Measurements from ENCODE around the gene SLK.
A peak's percentile ranks its signal among the peaks of the same experiment; 100 is the strongest.

The SLK gene

GRCh38 chr10:103941801-103942200 lies 25.1 kb upstream of the SLK start:
- no peak for DNase-seq (ENCODE audit: low read depth in 2 of 3, low spot score in 2 of 3)

- no peak for DNase-seq (ENCODE audit: low read depth in 2 of 3, low spot score in 2 of 3)
Observed at GRCh38 chr10:103942866-103943265, 24.1 kb upstream of the SLK start.

- DNase-seq (ENCODE audit: low read depth in 2 of 3, low spot score in 2 of 3): no peak
Observed at GRCh38 chr10:103947799-103948516, 19.0 kb upstream of the SLK start.

DNA sequence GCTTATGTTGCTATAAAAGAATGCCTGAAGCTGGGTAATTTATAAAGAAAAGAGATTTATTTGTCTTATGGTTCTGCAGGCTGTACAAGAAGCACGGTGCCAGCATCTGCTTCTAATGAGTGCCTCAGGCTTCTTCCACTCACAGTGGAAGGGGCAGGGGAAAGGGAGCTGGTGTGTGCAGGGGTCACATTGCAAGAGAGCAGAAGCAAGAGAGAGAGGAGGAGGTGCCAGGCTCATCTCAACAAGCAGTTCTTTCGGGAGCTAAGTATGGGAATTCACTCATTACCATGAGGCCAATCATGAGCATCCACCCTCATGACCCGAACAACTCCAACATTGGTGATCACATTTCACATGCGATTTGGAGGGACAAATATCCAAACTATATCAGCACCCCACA lies 17.2 kb upstream of the SLK start:
- DNase-seq (ENCODE audit: low read depth in 2 of 3, low spot score in 2 of 3): no peak

- DNase-seq (ENCODE audit: low read depth in 2 of 3, low spot score in 2 of 3): no peak
Observed at GRCh38 chr10:103951183-103951582, 15.8 kb upstream of the SLK start.

GRCh38 chr10:103951942-103952341 lies 15.0 kb upstream of the SLK start:
- DNase-seq (ENCODE audit: low read depth in 2 of 3, low spot score in 2 of 3): no peak

DNA sequence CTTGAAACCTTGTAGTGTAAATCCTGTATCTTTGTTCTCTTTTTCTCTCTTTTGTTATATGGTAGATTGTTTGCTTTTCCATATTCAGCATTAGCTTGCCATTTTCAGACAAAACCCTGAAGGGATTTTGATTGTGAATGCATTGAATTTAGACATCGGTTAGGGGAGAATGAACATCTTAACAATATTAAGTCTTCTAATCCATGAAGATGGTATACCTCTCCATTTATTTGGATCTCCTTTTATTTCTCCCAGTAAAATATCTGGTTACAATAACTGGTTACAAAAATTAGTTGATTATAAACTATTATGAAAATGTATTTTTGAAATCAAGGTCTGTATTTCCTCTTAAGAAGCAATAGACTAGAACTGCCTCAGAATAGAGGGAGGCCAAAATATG lies 12.4 kb upstream of the SLK start:
- no peak for DNase-seq (ENCODE audit: low read depth in 2 of 3, low spot score in 2 of 3)

DNA sequence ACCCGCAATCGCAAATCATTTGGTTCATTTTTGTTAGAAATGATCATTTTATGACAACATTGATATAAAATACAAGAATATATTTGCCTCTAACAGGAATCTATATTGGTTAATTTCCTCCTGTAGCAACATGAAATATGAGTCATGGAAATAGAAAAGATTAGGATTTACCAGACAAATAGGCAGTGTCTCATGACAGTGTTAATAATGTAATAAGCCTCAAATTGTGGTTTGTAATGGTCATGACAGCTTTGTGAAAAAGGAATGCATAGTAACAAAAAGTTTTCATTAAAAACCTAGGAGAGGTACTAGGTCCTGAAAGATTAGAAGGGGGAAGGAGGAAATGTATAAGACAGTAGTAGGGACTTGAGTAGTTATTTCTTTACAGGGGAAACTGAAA lies 7.9 kb upstream of the SLK start:
- no peak for DNase-seq (ENCODE audit: low read depth in 2 of 3, low spot score in 2 of 3)

DNA sequence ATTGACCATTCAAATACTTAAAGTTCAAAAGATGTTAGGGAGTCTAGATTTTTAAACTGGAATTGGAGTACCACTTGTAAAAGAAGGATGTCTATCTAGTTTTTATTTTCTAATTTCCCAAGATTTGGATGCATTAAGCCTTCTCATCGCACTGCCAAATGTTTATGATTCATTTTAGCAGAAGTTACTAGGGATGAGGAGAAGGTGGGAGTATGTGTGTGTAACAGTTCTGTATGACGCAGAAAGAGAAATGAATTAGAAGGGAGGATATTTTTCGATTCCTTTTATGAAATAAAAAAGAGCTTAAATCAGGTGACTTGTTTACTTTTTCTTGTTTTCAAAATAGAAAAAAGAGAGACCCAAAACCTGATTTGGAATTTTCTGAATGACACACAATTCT lies 6.8 kb upstream of the SLK start:
- DNase-seq (ENCODE audit: low read depth in 2 of 3, low spot score in 2 of 3): no peak

- peak in 1 of 3 experiments; percentile 15 for DNase-seq (ENCODE audit: low read depth in 2 of 3, low spot score in 2 of 3)
Observed at GRCh38 chr10:103967448-103968071, 620 bp downstream of the SLK start.

DNA sequence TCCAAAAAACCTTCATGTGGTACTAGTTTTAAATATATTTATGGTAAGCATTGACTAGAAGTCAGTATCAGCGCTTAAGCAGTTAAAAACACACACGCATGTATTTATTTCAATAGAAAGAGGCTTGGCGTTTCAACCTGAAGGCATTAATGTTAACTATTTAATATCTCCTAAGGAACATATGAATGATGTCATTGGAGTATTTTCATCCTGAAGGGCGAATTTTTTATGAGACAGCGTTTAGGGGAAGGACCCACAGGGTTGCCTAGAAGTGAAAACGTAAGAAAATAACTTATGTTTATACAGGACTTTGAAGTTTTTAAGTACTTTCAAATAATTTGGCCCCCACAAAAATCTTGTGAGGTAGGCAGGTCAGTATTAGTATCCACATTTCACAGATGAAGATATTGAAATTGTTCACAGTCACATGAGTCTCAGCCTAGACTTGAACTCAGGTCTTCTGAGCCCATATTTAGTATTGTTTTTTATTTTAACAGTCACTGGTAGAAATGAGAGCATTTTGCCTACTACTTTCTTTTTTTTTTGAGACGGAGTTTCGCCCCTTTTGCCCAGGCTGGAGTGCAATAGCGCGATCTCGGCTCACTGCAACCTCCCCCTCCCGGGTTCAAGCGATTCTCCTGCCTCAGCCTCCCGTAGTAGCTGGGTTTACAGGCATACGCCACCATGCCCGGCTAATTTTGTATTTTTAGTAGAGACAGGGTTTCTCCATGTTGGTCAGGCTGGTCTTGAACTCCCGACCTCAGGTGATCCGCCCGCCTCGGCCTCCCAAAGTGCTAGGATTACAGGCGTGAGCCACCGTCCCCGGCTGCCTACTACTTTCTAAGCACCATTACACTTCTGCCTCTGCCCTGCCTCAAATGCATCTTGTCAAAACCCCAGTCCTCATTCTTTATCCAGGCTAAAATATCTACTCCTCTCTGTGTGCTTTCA lies 1.8 kb downstream of the SLK start:
- no peak for DNase-seq (ENCODE audit: low read depth in 2 of 3, low spot score in 2 of 3)

- no peak for DNase-seq (ENCODE audit: low read depth in 2 of 3, low spot score in 2 of 3)
Observed at GRCh38 chr10:103969436-103969835, 2.5 kb downstream of the SLK start.

DNA sequence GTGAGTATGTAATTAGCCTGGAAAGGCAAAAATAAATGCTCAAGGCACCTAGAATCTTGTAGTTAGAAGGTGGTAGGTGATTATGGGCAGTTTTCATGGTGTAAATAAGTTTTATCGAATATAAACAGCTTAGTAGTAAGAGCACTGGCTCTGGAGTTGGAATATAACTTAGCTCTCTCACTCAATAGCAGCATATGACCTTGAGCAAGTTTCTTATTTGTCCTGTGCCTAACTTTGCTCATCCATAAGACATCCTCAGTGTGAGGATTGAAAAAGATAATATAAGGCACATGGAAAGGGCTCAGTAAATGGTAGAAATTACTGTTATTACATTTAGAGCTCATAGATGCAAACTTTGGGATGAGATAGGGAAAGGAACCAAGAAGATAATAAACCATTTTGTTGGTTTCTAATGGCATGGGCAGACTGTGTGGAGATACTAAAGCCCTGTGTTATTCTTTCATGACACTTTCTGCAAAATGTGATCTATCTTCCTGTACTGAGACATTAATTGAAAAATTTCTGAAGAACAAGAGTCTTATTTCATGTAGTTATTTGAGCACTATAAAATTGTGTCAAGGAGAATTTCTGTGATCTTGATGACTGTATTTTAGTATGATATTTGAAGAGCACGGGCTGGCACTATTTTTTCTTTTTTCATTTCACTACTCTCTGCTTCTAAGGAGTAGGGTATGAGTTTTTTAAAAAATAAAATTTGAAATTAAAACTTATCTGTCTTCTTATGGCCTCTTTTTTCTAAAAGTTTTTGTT lies 3.1 kb downstream of the SLK start:
- no peak for DNase-seq (ENCODE audit: low read depth in 2 of 3, low spot score in 2 of 3)

- DNase-seq (ENCODE audit: low read depth in 2 of 3, low spot score in 2 of 3): no peak
Observed at GRCh38 chr10:103975169-103975568, 8.2 kb downstream of the SLK start.

GRCh38 chr10:103977204-103977603 lies 10.3 kb downstream of the SLK start:
- DNase-seq (ENCODE audit: low read depth in 2 of 3, low spot score in 2 of 3): no peak

GRCh38 chr10:103979530-103979929 lies 12.6 kb downstream of the SLK start:
- DNase-seq (ENCODE audit: low read depth in 2 of 3, low spot score in 2 of 3): no peak

- DNase-seq (ENCODE audit: low read depth in 2 of 3, low spot score in 2 of 3): no peak
Observed at GRCh38 chr10:103980288-103980906, 13.5 kb downstream of the SLK start.

- no peak for DNase-seq (ENCODE audit: low read depth in 2 of 3, low spot score in 2 of 3)
Observed at GRCh38 chr10:103982639-103983038, 15.7 kb downstream of the SLK start.

DNA sequence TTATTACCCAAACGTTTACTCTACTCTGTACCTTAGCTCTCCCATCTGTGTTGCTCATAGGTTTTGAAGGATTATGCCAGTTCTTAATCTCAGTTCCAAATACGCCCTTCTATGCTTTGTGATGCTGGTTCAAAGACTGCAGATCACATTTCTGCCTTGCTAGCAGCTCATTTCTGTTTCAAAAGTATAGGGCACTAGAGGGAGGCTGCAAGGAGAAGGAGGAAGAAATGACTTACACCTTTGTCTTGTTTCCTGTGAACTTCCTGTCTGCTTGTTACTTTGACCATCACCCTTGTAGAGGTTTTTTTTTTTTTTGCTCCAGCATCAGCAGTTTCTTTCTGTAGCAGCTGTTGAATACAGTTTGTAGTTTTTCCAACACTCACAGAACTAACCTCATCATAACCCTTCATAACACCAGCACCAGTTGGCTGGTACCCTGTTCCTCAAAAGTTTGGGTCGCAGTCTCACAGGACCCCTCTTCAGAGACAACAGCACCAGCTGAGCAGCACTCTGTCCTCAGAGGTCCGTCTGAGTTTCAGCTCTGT lies 16.5 kb downstream of the SLK start:
- DNase-seq (ENCODE audit: low read depth in 2 of 3, low spot score in 2 of 3): no peak

GRCh38 chr10:103985726-103986125 lies 18.8 kb downstream of the SLK start:
- DNase-seq (ENCODE audit: low read depth in 2 of 3, low spot score in 2 of 3): no peak
